Stimulated activated CD4-positive, alpha-beta T cell treated with anti-CD3 and anti-CD28 coated beads, Interleukin-15, amount 100 ng/mL, for 24 hours (primary cell): ENCODE results near the gene COX6B2.

Source experiments
- DNase-seq: peaks from one replicate; pipeline ENCODE4 v3.0.0-alpha.2; 2020

The COX6B2 gene

GRCh38 chr19:55311797-55312196 is 42.7 kb downstream of the COX6B2 start:
- no peak for DNase-seq

GRCh38 chr19:55311397-55311796 is 43.1 kb downstream of the COX6B2 start:
- no peak for DNase-seq

GRCh38 chr19:55310498-55310897 is 44.0 kb downstream of the COX6B2 start:
- DNase-seq: no peak

- no peak for DNase-seq
These were observed 45.1 kb downstream of the COX6B2 start for GRCh38 chr19:55309448-55309847.

- DNase-seq: no peak
These were observed 46.2 kb downstream of the COX6B2 start for GRCh38 chr19:55308281-55308680.

GRCh38 chr19:55306712-55307111 is 47.8 kb downstream of the COX6B2 start:
- DNase-seq: no peak

- DNase-seq: no peak
These were observed 48.4 kb downstream of the COX6B2 start for GRCh38 chr19:55305983-55306562.

- DNase-seq: peak; percentile 68
These were observed 49.0 kb downstream of the COX6B2 start for GRCh38 chr19:55305491-55305890.

- DNase-seq: no peak
These were observed 49.5 kb downstream of the COX6B2 start for GRCh38 chr19:55304980-55305379.

GRCh38 chr19:55304279-55304978 is 50.1 kb downstream of the COX6B2 start:
- peak; percentile 53 for DNase-seq

GRCh38 chr19:55303477-55303876 is 51.0 kb downstream of the COX6B2 start:
- no peak for DNase-seq

- DNase-seq: no peak
These were observed 52.2 kb downstream of the COX6B2 start for GRCh38 chr19:55302318-55302703.

- peak; percentile 97 for DNase-seq
These were observed 52.8 kb downstream of the COX6B2 start for GRCh38 chr19:55301459-55302317.

- DNase-seq: no peak
These were observed 53.5 kb downstream of the COX6B2 start for GRCh38 chr19:55300886-55301458.

- no peak for DNase-seq
These were observed 54.5 kb downstream of the COX6B2 start for GRCh38 chr19:55299991-55300390.
